CD4-positive, alpha-beta T cell treated with Interleukin-10 for 1 hour (primary cell): ENCODE data around the gene DENND1B.

Experiments
- DNase-seq: peaks from one replicate; pipeline ENCODE4 v3.0.0-alpha.2; 2020

Gene DENND1B

GRCh38 chr1:197463142-197463541, 312.1 kb downstream of the DENND1B start:
- DNase-seq: no peak

- no peak for DNase-seq
These were observed 312.7 kb downstream of the DENND1B start for GRCh38 chr1:197462539-197462938.
